ENCODE data around the gene BCO1.

- TF ChIP-seq CTCF (IDR thresholded peaks at IDR 0.05) (no peak), EZH2phosphoT487 (IDR thresholded peaks at IDR 0.05) (no peak), EZH2 (IDR thresholded peaks at IDR 0.05) (no peak)
Measured at GRCh38 chr16:81279392-81279791, 40.9 kb downstream of the BCO1 start.

Data from neural progenitor cell (in vitro differentiated cells).